Activated gamma-delta T cell treated with Interleukin-2 at 50 U/mL for 16 hours (primary cell): ENCODE results near the gene OSBPL9.
"Not testable (repeated sequence)": the region's sequence is repeated elsewhere in the genome, so short reads cannot be mapped to it uniquely, and the experiment has no call there.

Experiments used
- DNase-seq: peaks from one replicate; pipeline ENCODE4 v3.0.0-alpha.2; 2020

Gene OSBPL9

GRCh38 chr1:51667561-51667960, 50.7 kb downstream of the OSBPL9 start:
- no peak for DNase-seq

- no peak for DNase-seq
Observed at GRCh38 chr1:51669272-51669671, 52.4 kb downstream of the OSBPL9 start.

- no peak for DNase-seq
Observed at GRCh38 chr1:51669816-51670215, 52.9 kb downstream of the OSBPL9 start.

GRCh38 chr1:51671527-51672325, 54.8 kb downstream of the OSBPL9 start:
- DNase-seq = no peak

GRCh38 chr1:51673279-51673678, 56.4 kb downstream of the OSBPL9 start:
- no peak for DNase-seq

GRCh38 chr1:51675177-51675780, 58.4 kb downstream of the OSBPL9 start:
- no peak for DNase-seq

GRCh38 chr1:51679435-51679834, 62.5 kb downstream of the OSBPL9 start:
- no peak for DNase-seq

- no peak for DNase-seq
Observed at GRCh38 chr1:51684776-51685175, 67.9 kb downstream of the OSBPL9 start.

- no peak for DNase-seq
Observed at GRCh38 chr1:51686450-51686849, 69.6 kb downstream of the OSBPL9 start.

GRCh38 chr1:51689075-51689440, 72.2 kb downstream of the OSBPL9 start:
- DNase-seq = no peak

- DNase-seq = no peak
Observed at GRCh38 chr1:51689643-51690042, 72.8 kb downstream of the OSBPL9 start.

- DNase-seq = no peak
Observed at GRCh38 chr1:51690285-51690961, 73.5 kb downstream of the OSBPL9 start.

- DNase-seq = no peak
Observed at GRCh38 chr1:51691920-51692319, 75.0 kb downstream of the OSBPL9 start.

GRCh38 chr1:51693419-51694155, 76.7 kb downstream of the OSBPL9 start:
- no peak for DNase-seq

GRCh38 chr1:51697166-51697565, 80.3 kb downstream of the OSBPL9 start:
- DNase-seq = no peak

- no peak for DNase-seq
Observed at GRCh38 chr1:51699391-51699790, 82.5 kb downstream of the OSBPL9 start.

- not testable (repeated sequence) for DNase-seq
Observed at GRCh38 chr1:51701782-51702181, 84.9 kb downstream of the OSBPL9 start.

GRCh38 chr1:51702220-51702619, 85.3 kb downstream of the OSBPL9 start:
- not testable (repeated sequence) for DNase-seq

- DNase-seq = no peak
Observed at GRCh38 chr1:51705035-51705434, 88.1 kb downstream of the OSBPL9 start.

GRCh38 chr1:51708911-51709760, 92.2 kb downstream of the OSBPL9 start:
- no peak for DNase-seq

- DNase-seq = no peak
Observed at GRCh38 chr1:51709951-51710350, 93.1 kb downstream of the OSBPL9 start.

- DNase-seq = no peak
Observed at GRCh38 chr1:51712590-51712989, 95.7 kb downstream of the OSBPL9 start.
